Hepatocyte (in vitro differentiated cells): Measurements from ENCODE around the gene OLIG2. TPM values are rescaled to one million over a fixed set of nuclear protein-coding genes. Genes with fewer than 3 reads are reported as not detected.

Experiments used
- DNase-seq: peaks from one replicate; pipeline ENCODE4 v3.0.0-alpha.2; 2016; ENCODE audit warnings: low spot score
- H2AFZ ChIP-seq: fragments of 200-600 bp; sonication (generic); 2 replicates; pipeline ENCODE4 v1.6.0; 2016; ENCODE audit warnings: antibody characterized with exemption, mild to moderate bottlenecking
- H3K27ac ChIP-seq: fragments of 200-600 bp; sonication (generic); 2 replicates; pipeline ENCODE4 v1.5.1; 2016; ENCODE audit warnings: mild to moderate bottlenecking
- H3K27me3 ChIP-seq: fragments of 200-600 bp; sonication (generic); 2 replicates; pipeline ENCODE4 v1.6.1; 2016
- H3K36me3 ChIP-seq: fragments of 200-600 bp; sonication (generic); replicated peaks from 2 replicates; pipeline ENCODE4 v1.5.1; 2016; ENCODE audit warnings: low read depth; ENCODE audit not compliant: insufficient read depth
- H3K4me1 ChIP-seq: fragments of 200-600 bp; sonication (generic); 2 replicates; pipeline ENCODE4 v1.5.1; 2016; ENCODE audit warnings: mild to moderate bottlenecking, moderate library complexity; ENCODE audit not compliant: insufficient read depth
- H3K4me2 ChIP-seq: fragments of 200-600 bp; sonication (generic); 2 replicates; pipeline ENCODE4 v1.6.0; 2016
- H3K4me3 ChIP-seq: fragments of 200-600 bp; sonication (generic); 2 replicates; pipeline ENCODE4 v1.5.1; 2016; ENCODE audit warnings: mild to moderate bottlenecking
- H3K79me2 ChIP-seq: fragments of 200-600 bp; sonication (generic); 2 replicates; pipeline ENCODE4 v1.6.0; 2017; ENCODE audit warnings: mild to moderate bottlenecking
- H3K9me2 ChIP-seq: fragments of 200-600 bp; sonication (generic); replicated peaks from 2 replicates; pipeline ENCODE4 v1.6.0; 2017; ENCODE audit warnings: mild to moderate bottlenecking; ENCODE audit not compliant: insufficient read depth
- H3K9me3 ChIP-seq: fragments of 200-600 bp; sonication (generic); 2 replicates; pipeline ENCODE4 v1.5.1; 2016; ENCODE audit warnings: low read depth, mild to moderate bottlenecking
- H4K20me1 ChIP-seq: fragments of 200-600 bp; sonication (generic); 2 replicates; pipeline ENCODE4 v1.6.0; 2016; ENCODE audit warnings: mild to moderate bottlenecking; ENCODE audit not compliant: insufficient read depth, poor library complexity, severe bottlenecking
- CTCF ChIP-seq: fragments of 200-600 bp; sonication (generic); IDR thresholded peaks from 2 replicates; pipeline ENCODE4 v1.5.1; 2016; ENCODE audit warnings: antibody characterized with exemption, mild to moderate bottlenecking; ENCODE audit not compliant: poor library complexity
- EZH2 ChIP-seq: fragments of 200-600 bp; sonication (generic); IDR thresholded peaks from 2 replicates; pipeline ENCODE4 v1.6.1; 2016; ENCODE audit warnings: antibody characterized with exemption, mild to moderate bottlenecking, borderline replicate concordance
- EZH2phosphoT487 ChIP-seq: fragments of 200-600 bp; sonication (generic); IDR thresholded peaks from one replicate; pipeline ENCODE4 v1.6.1; 2018; ENCODE audit warnings: antibody characterized with exemption, mild to moderate bottlenecking, low read depth, moderate library complexity; ENCODE audit not compliant: unreplicated experiment, severe bottlenecking
- WGBS: methylation state at CpG from one replicate; pipeline ENCODE4 v1.1.6; 2016; ENCODE audit warnings: low lambda C conversion rate; ENCODE audit errors: missing lambda C conversion rate; 5-methylcytosine and 5-hydroxymethylcytosine counted together
- polyA plus RNA-seq: library from polyadenylated mRNA; unstranded; fragments of >200 nt; fragmentation: Nextera tagmentation; extraction: Ambion mirVana; gene quantifications from 2 replicates; pipeline ENCODE4 v1.2.1, GENCODE V29; 2016
- total RNA-seq: library from RNA; depleted of rRNA; stranded (reverse); fragments of >200 nt; gene quantifications from 2 replicates; pipeline ENCODE4 v1.2.3, GENCODE V29; 2014

Gene OLIG2
- total and polyA plus RNA-seq, 2 experiments from 2014 or later: not detected

- DNase-seq: no peak
- 48% methylated on average over 4 of the region's 4 CpGs for WGBS
- H3K9me3 ChIP-seq: no peaks in the 10 kb centered on the region
- H2AFZ ChIP-seq: no peak overlapping the region
- H3K79me2 ChIP-seq: no peaks in the 10 kb centered on the region
- no peaks in the 10 kb centered on the region for H4K20me1 ChIP-seq
- H3K4me3 ChIP-seq: no peak overlapping the region
- no peaks in the 10 kb centered on the region for H3K9me2 ChIP-seq
- no peak overlapping the region for H3K4me2 ChIP-seq
- no peak for TF ChIP-seq CTCF
- no peak for TF ChIP-seq EZH2
- TF ChIP-seq EZH2phosphoT487: no peak
- no peak overlapping the region for H3K27ac ChIP-seq
- no peaks in the 10 kb centered on the region for H3K36me3 ChIP-seq
- peaks cover 57% of the 10 kb centered on the region for H3K27me3 ChIP-seq
- H3K4me1 ChIP-seq: no peaks in the 10 kb centered on the region
Measured at GRCh38 chr21:33042812-33043211, 17.1 kb downstream of the OLIG2 start.

GRCh38 chr21:33046455-33046854, 20.7 kb downstream of the OLIG2 start:
- WGBS: 71% methylated on average over 8 of the region's 8 CpGs
- no peak for TF ChIP-seq EZH2
- H3K27me3 ChIP-seq: peaks cover 54% of the 10 kb centered on the region
- H3K36me3 ChIP-seq: no peaks in the 10 kb centered on the region
- no peaks in the 10 kb centered on the region for H3K9me3 ChIP-seq
- DNase-seq: no peak
- no peak overlapping the region for H2AFZ ChIP-seq
- no peaks in the 10 kb centered on the region for H3K4me1 ChIP-seq
- no peak overlapping the region for H3K4me2 ChIP-seq
- H3K27ac ChIP-seq: no peak overlapping the region
- H4K20me1 ChIP-seq: no peaks in the 10 kb centered on the region
- no peak overlapping the region for H3K4me3 ChIP-seq
- no peaks in the 10 kb centered on the region for H3K79me2 ChIP-seq
- H3K9me2 ChIP-seq: no peaks in the 10 kb centered on the region

GRCh38 chr21:33047231-33047630, 21.5 kb downstream of the OLIG2 start:
- DNase-seq: no peak
- H3K9me2 ChIP-seq: no peaks in the 10 kb centered on the region
- TF ChIP-seq EZH2phosphoT487 (no peak), CTCF (no peak), EZH2 (no peak)
- 89% methylated on average over 5 of the region's 5 CpGs for WGBS
- no peaks in the 10 kb centered on the region for H3K9me3 ChIP-seq
- H3K4me1 ChIP-seq: no peaks in the 10 kb centered on the region
- H4K20me1 ChIP-seq: no peaks in the 10 kb centered on the region
- H3K4me3 ChIP-seq: no peak overlapping the region
- no peak overlapping the region for H3K27ac ChIP-seq
- no peak overlapping the region for H2AFZ ChIP-seq
- H3K4me2 ChIP-seq: no peak overlapping the region
- H3K36me3 ChIP-seq: no peaks in the 10 kb centered on the region
- no peaks in the 10 kb centered on the region for H3K79me2 ChIP-seq
- peaks cover 47% of the 10 kb centered on the region for H3K27me3 ChIP-seq

GRCh38 chr21:33051925-33052324, 26.2 kb downstream of the OLIG2 start:
- Histone ChIP-seq H3K27ac (no peak overlapping the region), H3K4me3 (no peak overlapping the region), H3K9me3 (no peaks in the 10 kb centered on the region), H3K79me2 (no peaks in the 10 kb centered on the region), H3K4me2 (no peak overlapping the region), H4K20me1 (no peaks in the 10 kb centered on the region), H3K36me3 (no peaks in the 10 kb centered on the region), H3K9me2 (no peaks in the 10 kb centered on the region), H2AFZ (no peak overlapping the region), H3K4me1 (no peaks in the 10 kb centered on the region), H3K27me3 (peaks cover 13% of the 10 kb centered on the region)
- DNase-seq: no peak
- 88% methylated on average over 16 of the region's 16 CpGs for WGBS
- no peak for TF ChIP-seq EZH2phosphoT487
- no peak for TF ChIP-seq CTCF
- no peak for TF ChIP-seq EZH2
